ENCODE measurements around the gene SFXN2.

The SFXN2 gene

DNA sequence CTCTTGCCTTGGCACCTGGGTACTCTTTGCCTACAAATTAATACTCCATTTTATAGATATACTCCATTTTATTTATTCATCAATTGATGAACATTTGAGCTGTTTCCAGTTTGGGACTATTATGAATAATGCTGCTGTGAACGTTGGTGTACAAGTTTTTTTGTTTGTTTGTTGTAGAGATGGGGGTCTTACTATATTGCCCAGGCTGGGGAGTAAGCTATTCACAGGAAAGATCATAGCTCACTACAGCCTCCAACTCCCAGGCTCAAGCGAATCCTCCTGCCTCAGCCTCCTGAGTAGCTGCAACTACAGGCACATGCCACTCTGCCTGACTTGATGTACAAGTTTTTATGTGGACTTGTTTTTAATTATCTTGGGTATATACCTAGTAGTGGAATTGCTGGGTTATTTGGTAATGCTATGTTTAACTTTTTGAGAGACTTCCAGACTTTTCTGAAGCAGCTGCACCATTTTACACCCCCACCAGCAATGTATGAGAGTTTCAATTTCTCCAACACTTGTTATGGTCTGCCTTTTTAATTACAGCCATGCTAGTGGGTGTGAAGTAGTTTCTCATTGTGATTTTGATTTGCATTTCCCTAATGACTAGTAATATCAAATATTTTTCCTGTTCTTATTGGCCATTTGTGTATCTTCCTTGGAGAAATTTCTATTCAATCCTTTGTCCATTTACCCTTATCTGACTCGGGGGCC lies 45.2 kb downstream of the SFXN2 start:
- Histone ChIP-seq H3K27ac (ENCODE audit: low read length) (no peak overlapping the region), H3F3A (ENCODE audit: insufficient read depth, low read length) (no peaks in the 10 kb centered on the region), H3K4me1 (ENCODE audit: low read length) (peaks cover 17% of the 10 kb centered on the region; the same call in 1 of the 2 replicates), H3K27me3 (replicated peaks; ENCODE audit: insufficient read depth, low read length) (no peaks in the 10 kb centered on the region), H3K9me2 (replicated peaks; ENCODE audit: insufficient read depth, low read length) (no peaks in the 10 kb centered on the region), H2AFZ (ENCODE audit: low read length) (no peak overlapping the region), H4K20me1 (ENCODE audit: insufficient read depth, low read length) (no peaks in the 10 kb centered on the region), H3K4me2 (ENCODE audit: low read depth, low read length) (no peak overlapping the region), H3K79me2 (ENCODE audit: low read length) (peaks cover 55% of the 10 kb centered on the region), H3K36me3 (replicated peaks; ENCODE audit: insufficient read depth, low read length) (no peaks in the 10 kb centered on the region), H3K9ac (ENCODE audit: low read length) (no peak overlapping the region), H3K9me3 (replicated peaks; ENCODE audit: insufficient read depth, low read length) (no peaks in the 10 kb centered on the region), H3K4me3 (ENCODE audit: low read length) (no peak overlapping the region)
- TF ChIP-seq, protein P1, sequence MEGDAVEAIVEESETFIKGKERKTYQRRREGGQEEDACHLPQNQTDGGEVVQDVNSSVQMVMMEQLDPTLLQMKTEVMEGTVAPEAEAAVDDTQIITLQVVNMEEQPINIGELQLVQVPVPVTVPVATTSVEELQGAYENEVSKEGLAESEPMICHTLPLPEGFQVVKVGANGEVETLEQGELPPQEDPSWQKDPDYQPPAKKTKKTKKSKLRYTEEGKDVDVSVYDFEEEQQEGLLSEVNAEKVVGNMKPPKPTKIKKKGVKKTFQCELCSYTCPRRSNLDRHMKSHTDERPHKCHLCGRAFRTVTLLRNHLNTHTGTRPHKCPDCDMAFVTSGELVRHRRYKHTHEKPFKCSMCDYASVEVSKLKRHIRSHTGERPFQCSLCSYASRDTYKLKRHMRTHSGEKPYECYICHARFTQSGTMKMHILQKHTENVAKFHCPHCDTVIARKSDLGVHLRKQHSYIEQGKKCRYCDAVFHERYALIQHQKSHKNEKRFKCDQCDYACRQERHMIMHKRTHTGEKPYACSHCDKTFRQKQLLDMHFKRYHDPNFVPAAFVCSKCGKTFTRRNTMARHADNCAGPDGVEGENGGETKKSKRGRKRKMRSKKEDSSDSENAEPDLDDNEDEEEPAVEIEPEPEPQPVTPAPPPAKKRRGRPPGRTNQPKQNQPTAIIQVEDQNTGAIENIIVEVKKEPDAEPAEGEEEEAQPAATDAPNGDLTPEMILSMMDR (IDR thresholded peaks at IDR 0.05; ENCODE audit: low read length): no peak
- TF ChIP-seq EZH2phosphoT487 (IDR thresholded peaks at IDR 0.05; ENCODE audit: low read length) (no peak), EZH2 (optimal IDR thresholded peaks at IDR 0.05; ENCODE audit: low read depth, low read length) (no peak)
- no peak for DNase-seq

GRCh38 chr10:102761981-102762380 lies 47.5 kb downstream of the SFXN2 start:
- no peaks in the 10 kb centered on the region for H4K20me1 ChIP-seq (ENCODE audit: insufficient read depth, low read length)
- H3K79me2 ChIP-seq (ENCODE audit: low read length): peaks cover 49% of the 10 kb centered on the region
- H3K4me3 ChIP-seq (ENCODE audit: low read length): no peak overlapping the region
- no peaks in the 10 kb centered on the region for H3K36me3 ChIP-seq (replicated peaks; ENCODE audit: insufficient read depth, low read length)
- no peak for TF ChIP-seq EZH2 (optimal IDR thresholded peaks at IDR 0.05; ENCODE audit: low read depth, low read length)
- TF ChIP-seq, protein P1 (IDR thresholded peaks at IDR 0.05; ENCODE audit: low read length): no peak
- TF ChIP-seq EZH2phosphoT487 (IDR thresholded peaks at IDR 0.05; ENCODE audit: low read length): no peak
- no peak overlapping the region for H3K4me2 ChIP-seq (ENCODE audit: low read depth, low read length)
- H3K27ac ChIP-seq (ENCODE audit: low read length): no peak overlapping the region
- no peak overlapping the region for H2AFZ ChIP-seq (ENCODE audit: low read length)
- DNase-seq: no peak
- no peak overlapping the region for H3K9ac ChIP-seq (ENCODE audit: low read length)
- no peaks in the 10 kb centered on the region for H3K9me2 ChIP-seq (replicated peaks; ENCODE audit: insufficient read depth, low read length)
- no peaks in the 10 kb centered on the region for H3K9me3 ChIP-seq (replicated peaks; ENCODE audit: insufficient read depth, low read length)
- H3K4me1 ChIP-seq (ENCODE audit: low read length): peaks cover 26% of the 10 kb centered on the region
- no peaks in the 10 kb centered on the region for H3K27me3 ChIP-seq (replicated peaks; ENCODE audit: insufficient read depth, low read length)
- no peaks in the 10 kb centered on the region for H3F3A ChIP-seq (ENCODE audit: insufficient read depth, low read length)

DNA sequence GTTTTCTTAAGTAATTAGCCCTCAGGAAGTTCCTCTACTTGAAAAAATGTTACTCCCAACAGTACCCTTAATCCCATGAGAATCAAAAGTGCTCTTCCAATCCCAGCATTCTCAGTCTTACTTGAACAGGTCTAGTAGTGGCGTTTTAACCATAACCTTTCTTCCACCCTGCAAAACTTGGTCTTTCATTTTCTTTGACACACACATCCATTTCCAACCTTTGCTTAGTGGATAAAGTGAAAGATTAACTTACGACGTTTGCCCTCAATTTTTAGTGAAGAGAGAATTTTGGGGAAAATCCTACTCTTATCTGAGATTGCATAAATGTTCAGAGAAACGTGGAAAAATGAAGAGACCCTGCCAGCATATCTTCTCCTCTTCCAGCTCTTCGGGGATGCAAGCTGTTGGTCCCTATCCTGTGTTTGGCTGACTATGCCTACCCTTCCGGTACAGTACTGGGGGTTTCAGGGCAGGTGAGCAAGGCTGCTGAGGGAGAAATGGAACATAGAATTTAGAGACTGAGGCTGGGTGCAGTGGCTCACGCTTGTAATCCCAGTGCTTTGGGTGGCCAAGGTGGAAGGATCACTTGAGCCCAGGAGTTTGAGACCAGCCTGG lies 48.1 kb downstream of the SFXN2 start:
- DNase-seq: no peak
- Histone ChIP-seq H4K20me1 (ENCODE audit: insufficient read depth, low read length) (no peaks in the 10 kb centered on the region), H3F3A (ENCODE audit: insufficient read depth, low read length) (no peaks in the 10 kb centered on the region), H3K4me1 (ENCODE audit: low read length) (peaks cover 27% of the 10 kb centered on the region), H3K4me2 (ENCODE audit: low read depth, low read length) (no peak overlapping the region), H3K4me3 (ENCODE audit: low read length) (no peak overlapping the region), H3K27me3 (replicated peaks; ENCODE audit: insufficient read depth, low read length) (no peaks in the 10 kb centered on the region), H3K36me3 (replicated peaks; ENCODE audit: insufficient read depth, low read length) (no peaks in the 10 kb centered on the region), H3K9me3 (replicated peaks; ENCODE audit: insufficient read depth, low read length) (no peaks in the 10 kb centered on the region), H3K79me2 (ENCODE audit: low read length) (peaks cover 49% of the 10 kb centered on the region), H3K9me2 (replicated peaks; ENCODE audit: insufficient read depth, low read length) (no peaks in the 10 kb centered on the region), H2AFZ (ENCODE audit: low read length) (no peak overlapping the region), H3K9ac (ENCODE audit: low read length) (no peak overlapping the region), H3K27ac (ENCODE audit: low read length) (no peak overlapping the region)
- TF ChIP-seq EZH2phosphoT487 (IDR thresholded peaks at IDR 0.05; ENCODE audit: low read length) (no peak), EZH2 (optimal IDR thresholded peaks at IDR 0.05; ENCODE audit: low read depth, low read length) (no peak)
- TF ChIP-seq, protein P1 (IDR thresholded peaks at IDR 0.05; ENCODE audit: low read length): no peak
